Neuronal stem cell (in vitro differentiated cells): ENCODE data around the gene POU2AF2.
"Not testable (repeated sequence)": the region's sequence is repeated elsewhere in the genome, so short reads cannot be mapped to it uniquely, and the experiment has no call there.

Source experiments
- DNase-seq: peaks from one replicate; pipeline ENCODE4 v3.0.0-alpha.2; 2013; ENCODE audit warnings: low spot score
- H2AFZ ChIP-seq: one replicate; pipeline ENCODE4 v1.6.1; 2013; ENCODE audit warnings: mild to moderate bottlenecking, low read length, inconsistent platforms
- H2AK5ac ChIP-seq: 2 replicates; pipeline ENCODE4 v1.6.1; 2013; ENCODE audit warnings: low read depth, mild to moderate bottlenecking, inconsistent platforms, low read length, moderate library complexity, mixed read lengths
- H2BK120ac ChIP-seq: 2 replicates; pipeline ENCODE4 v1.6.1; 2013; ENCODE audit warnings: low read depth, mild to moderate bottlenecking, inconsistent platforms, low read length, moderate library complexity, mixed read lengths
- H2BK12ac ChIP-seq: one replicate; pipeline ENCODE4 v1.6.1; 2013; ENCODE audit warnings: low read length, inconsistent platforms
- H2BK15ac ChIP-seq: 2 replicates; pipeline ENCODE4 v1.6.1; 2013; ENCODE audit warnings: mild to moderate bottlenecking, low read length, inconsistent platforms, mixed read lengths
- H2BK5ac ChIP-seq: one replicate; pipeline ENCODE4 v1.6.1; 2013; ENCODE audit warnings: inconsistent platforms, mild to moderate bottlenecking, low read length, moderate library complexity
- H3K14ac ChIP-seq: one replicate; pipeline ENCODE4 v1.6.1; 2013; ENCODE audit warnings: low read length, inconsistent platforms
- H3K18ac ChIP-seq: 2 replicates; pipeline ENCODE4 v1.6.1; 2013; ENCODE audit warnings: low read length, inconsistent platforms
- H3K23ac ChIP-seq: 2 replicates; pipeline ENCODE4 v1.6.1; 2013; ENCODE audit warnings: low read depth, mild to moderate bottlenecking, mixed read lengths, low read length, inconsistent platforms; ENCODE audit not compliant: poor library complexity
- H3K27ac ChIP-seq: replicated peaks from 3 replicates; pipeline ENCODE4 v1.5.1; 2013; ENCODE audit warnings: low read length, inconsistent platforms
- H3K27me3 ChIP-seq, 3 experiments: 2 replicates each; pipeline ENCODE4 v1.6.1; 2013; ENCODE audit warnings: low read length in 3 of 3, mild to moderate bottlenecking in 2 of 3, inconsistent platforms in 1 of 3, low read depth in 1 of 3, mixed read lengths in 1 of 3, moderate library complexity in 1 of 3; ENCODE audit not compliant: control insufficient read depth in 3 of 3, insufficient read depth in 3 of 3
- H3K36me3 ChIP-seq, 2 donors: replicated peaks in 1 of 2; 2 replicates each; pipeline ENCODE4 v1.6.1; 2013; ENCODE audit warnings: low read length in 2 of 2; ENCODE audit not compliant: control insufficient read depth in 2 of 2, insufficient read depth in 2 of 2
- H3K4ac ChIP-seq: 2 replicates; pipeline ENCODE4 v1.6.1; 2013; ENCODE audit warnings: inconsistent platforms, mild to moderate bottlenecking, low read length, moderate library complexity
- H3K4me1 ChIP-seq, 2 donors: 1 replicate in 1 of 2; 2 replicates in 1 of 2; pipeline ENCODE4 v1.6.1; 2013; ENCODE audit warnings: low read length in 2 of 2, low read depth in 1 of 2; ENCODE audit not compliant: control insufficient read depth in 2 of 2, insufficient read depth in 1 of 2
- H3K4me2 ChIP-seq: one replicate; pipeline ENCODE4 v1.6.1; 2013; ENCODE audit warnings: mild to moderate bottlenecking, low read length, inconsistent platforms; ENCODE audit not compliant: insufficient read depth, poor library complexity, severe bottlenecking
- H3K4me3 ChIP-seq, 2 donors: 2 replicates each; pipeline ENCODE4 v1.5.1; 2013; ENCODE audit warnings: low read length in 2 of 2, mild to moderate bottlenecking in 2 of 2, inconsistent platforms in 1 of 2, moderate library complexity in 1 of 2
- H3K79me1 ChIP-seq: one replicate; pipeline ENCODE4 v1.6.1; 2013; ENCODE audit warnings: low read depth, mild to moderate bottlenecking, inconsistent platforms, low read length, moderate library complexity
- H3K9ac ChIP-seq: one replicate; pipeline ENCODE4 v1.6.1; 2013; ENCODE audit warnings: mild to moderate bottlenecking, low read depth, low read length, inconsistent platforms; ENCODE audit not compliant: poor library complexity
- H3K9me3 ChIP-seq, 2 donors: replicated peaks in 1 of 2; 2 replicates each; pipeline versions ENCODE3 to v1.6.1; 2013; ENCODE audit warnings: low read length in 2 of 2, mild to moderate bottlenecking in 2 of 2, inconsistent platforms in 1 of 2, low read depth in 1 of 2, mixed read lengths in 1 of 2, moderate library complexity in 1 of 2; ENCODE audit not compliant: control insufficient read depth in 2 of 2, insufficient read depth in 1 of 2
- H4K8ac ChIP-seq: one replicate; pipeline ENCODE4 v1.6.1; 2013; ENCODE audit warnings: low read depth, mild to moderate bottlenecking, inconsistent platforms, low read length, moderate library complexity
- H4K91ac ChIP-seq: one replicate; pipeline ENCODE4 v1.6.1; 2013; ENCODE audit warnings: low read length, low read depth, mild to moderate bottlenecking, inconsistent platforms; ENCODE audit not compliant: poor library complexity
- WGBS, 2 donors: extraction: QIAGEN DNeasy Blood & Tissue Kit; methylation state at CpG; one replicate each; pipeline ENCODE4 v1.1.7; 2013; ENCODE audit warnings: missing lambda C conversion rate in 2 of 2, mixed read lengths in 1 of 2; ENCODE audit not compliant: insufficient read length in 2 of 2, insufficient replicate concordance in 1 of 2; ENCODE audit errors: extremely low coverage in 2 of 2; 5-methylcytosine and 5-hydroxymethylcytosine counted together

POU2AF2 gene

GRCh38 chr11:111312076-111312475, 66.6 kb downstream of the POU2AF2 start:
- Histone ChIP-seq H4K8ac (no peak overlapping the region), H3K4me3 (no peak overlapping the region), H2BK120ac (no peak overlapping the region), H2AK5ac (no peak overlapping the region), H2BK12ac (no peak overlapping the region), H2BK5ac (no peak overlapping the region), H2AFZ (no peak overlapping the region), H3K9me3 (no peaks in the 10 kb centered on the region), H2BK15ac (no peak overlapping the region), H3K18ac (no peak overlapping the region), H3K36me3 (no peaks in the 10 kb centered on the region), H3K4me1 (no peaks in the 10 kb centered on the region), H3K14ac (no peak overlapping the region), H3K27ac (no peak overlapping the region), H3K79me1 (no peaks in the 10 kb centered on the region), H3K27me3 (no peaks in the 10 kb centered on the region), H3K23ac (no peak overlapping the region), H3K4me2 (no peak overlapping the region), H4K91ac (no peak overlapping the region), H3K9ac (no peak overlapping the region), H3K4ac (no peak overlapping the region)
- WGBS, 2 donors: no CpG with 5 or more reads among the region's 1 CpG
- DNase-seq: no peak

- H3K14ac ChIP-seq: no peak overlapping the region
- no peak overlapping the region for H3K27ac ChIP-seq
- no peak overlapping the region for H4K8ac ChIP-seq
- H3K9ac ChIP-seq: no peak overlapping the region
- H2BK5ac ChIP-seq: no peak overlapping the region
- no CpG with 5 or more reads among the region's 6 CpGs for WGBS, 2 donors
- H3K79me1 ChIP-seq: no peaks in the 10 kb centered on the region
- no peak overlapping the region for H2AFZ ChIP-seq
- H3K27me3 ChIP-seq: no peaks in the 10 kb centered on the region
- no peak overlapping the region for H2BK12ac ChIP-seq
- no peak overlapping the region for H3K18ac ChIP-seq
- no peak overlapping the region for H4K91ac ChIP-seq
- peaks cover 0 to 5% of the 10 kb centered on the region in 2 donors for H3K4me1 ChIP-seq
- no peak overlapping the region for H3K4ac ChIP-seq
- H3K36me3 ChIP-seq: no peaks in the 10 kb centered on the region
- H2AK5ac ChIP-seq: no peak overlapping the region
- H3K23ac ChIP-seq: no peak overlapping the region
- no peak overlapping the region for H2BK120ac ChIP-seq
- no peak overlapping the region for H2BK15ac ChIP-seq
- H3K9me3 ChIP-seq: no peaks in the 10 kb centered on the region
- DNase-seq: no peak
- no peak overlapping the region for H3K4me3 ChIP-seq
- no peak overlapping the region for H3K4me2 ChIP-seq
Observed at GRCh38 chr11:111319296-111319695, 73.8 kb downstream of the POU2AF2 start.

- DNase-seq, H3K4ac ChIP-seq, H3K27ac ChIP-seq, H4K91ac ChIP-seq, H3K79me1 ChIP-seq, H3K36me3 ChIP-seq, H3K9ac ChIP-seq, H3K14ac ChIP-seq, H4K8ac ChIP-seq, H3K23ac ChIP-seq, H2AK5ac ChIP-seq, H2BK15ac ChIP-seq, H2AFZ ChIP-seq, H3K4me3 ChIP-seq, H2BK5ac ChIP-seq, H3K4me1 ChIP-seq, H2BK12ac ChIP-seq, H3K9me3 ChIP-seq, H3K4me2 ChIP-seq, H3K27me3 ChIP-seq, H2BK120ac ChIP-seq, H3K18ac ChIP-seq: not testable (repeated sequence)
- WGBS, 2 donors: no CpG with 5 or more reads among the region's 6 CpGs
Observed at GRCh38 chr11:111320199-111320598, 74.7 kb downstream of the POU2AF2 start.

GRCh38 chr11:111320728-111321568, 75.4 kb downstream of the POU2AF2 start:
- Histone ChIP-seq H4K91ac (no peak overlapping the region), H3K4ac (no peak overlapping the region), H3K18ac (no peak overlapping the region), H3K79me1 (no peaks in the 10 kb centered on the region), H3K14ac (no peak overlapping the region), H3K27ac (no peak overlapping the region), H3K9me3 (no peaks in the 10 kb centered on the region), H2BK120ac (no peak overlapping the region), H2BK12ac (no peak overlapping the region), H3K27me3 (no peaks in the 10 kb centered on the region), H2BK15ac (no peak overlapping the region), H3K4me1 (peaks cover 0 to 5% of the 10 kb centered on the region in 2 donors), H3K36me3 (no peaks in the 10 kb centered on the region), H2BK5ac (no peak overlapping the region), H3K4me3 (no peak overlapping the region), H3K23ac (no peak overlapping the region), H3K9ac (no peak overlapping the region), H3K4me2 (no peak overlapping the region), H4K8ac (no peak overlapping the region), H2AFZ (no peak overlapping the region), H2AK5ac (no peak overlapping the region)
- no CpG with 5 or more reads among the region's 5 CpGs for WGBS, 2 donors
- DNase-seq: no peak
